Central memory CD8-positive, alpha-beta T cell (primary cell): ENCODE results near the gene VWDE.

Experiments used
- ATAC-seq: fragments of 150-1000 bp; cut with Tn5 transposase; replicated peaks from 2 replicates; pipeline ENCODE4 v1.10.0; 2022; ENCODE audit warnings: mild to moderate bottlenecking, moderate FRiP score, moderate number of reproducible peaks; ENCODE audit not compliant: poor library complexity, severe bottlenecking; ENCODE audit errors: extremely low read depth
- DNase-seq, 2 donors: peaks; one replicate each; pipeline ENCODE4 v3.0.0; 2021; ENCODE audit warnings: low spot score in 2 of 2
- H3K27ac Mint-ChIP-seq: one replicate; pipeline ENCODE4 v1.8.0; 2022; ENCODE audit warnings: low read depth, mild to moderate bottlenecking, moderate library complexity, mixed read lengths
- H3K27me3 Mint-ChIP-seq: one replicate; pipeline ENCODE4 v1.8.0; 2022; ENCODE audit warnings: mixed read lengths
- H3K36me3 Mint-ChIP-seq: one replicate; pipeline ENCODE4 v1.8.0; 2022; ENCODE audit warnings: mild to moderate bottlenecking, moderate library complexity, mixed read lengths; ENCODE audit not compliant: insufficient read depth
- H3K4me1 Mint-ChIP-seq: one replicate; pipeline ENCODE4 v1.8.0; 2022; ENCODE audit warnings: mixed read lengths
- H3K4me3 Mint-ChIP-seq: one replicate; pipeline ENCODE4 v1.8.0; 2022; ENCODE audit warnings: mild to moderate bottlenecking, moderate library complexity, mixed read lengths
- H3K9me3 Mint-ChIP-seq: one replicate; pipeline ENCODE4 v1.8.0; 2022; ENCODE audit warnings: mixed read lengths

Gene VWDE

GRCh38 chr7:12291870-12292269 is 111.8 kb downstream of the VWDE start:
- Mint-ChIP-seq H3K36me3 (no peaks in the 10 kb centered on the region), H3K27me3 (peaks cover 22% of the 10 kb centered on the region), H3K27ac (no peak overlapping the region), H3K4me1 (no peaks in the 10 kb centered on the region), H3K9me3 (no peaks in the 10 kb centered on the region), H3K4me3 (no peak overlapping the region)
- DNase-seq (no peak), ATAC-seq (no peak)

GRCh38 chr7:12290761-12291160 is 112.9 kb downstream of the VWDE start:
- H3K9me3 Mint-ChIP-seq, result no peaks in the 10 kb centered on the region
- H3K27ac Mint-ChIP-seq, result no peak overlapping the region
- no peak overlapping the region for H3K4me3 Mint-ChIP-seq
- ATAC-seq (no peak), DNase-seq (no peak)
- no peaks in the 10 kb centered on the region for H3K4me1 Mint-ChIP-seq
- H3K36me3 Mint-ChIP-seq, result no peaks in the 10 kb centered on the region
- H3K27me3 Mint-ChIP-seq, result peaks cover 18% of the 10 kb centered on the region

- ATAC-seq (no peak), DNase-seq (no peak)
- H3K4me1 Mint-ChIP-seq, result no peaks in the 10 kb centered on the region
- no peaks in the 10 kb centered on the region for H3K9me3 Mint-ChIP-seq
- H3K36me3 Mint-ChIP-seq, result no peaks in the 10 kb centered on the region
- H3K27ac Mint-ChIP-seq, result no peak overlapping the region
- no peak overlapping the region for H3K4me3 Mint-ChIP-seq
- peaks cover 11% of the 10 kb centered on the region for H3K27me3 Mint-ChIP-seq
These were observed 113.7 kb downstream of the VWDE start for GRCh38 chr7:12289996-12290395.

- no peaks in the 10 kb centered on the region for H3K4me1 Mint-ChIP-seq
- ATAC-seq, result no peak
- H3K27ac Mint-ChIP-seq, result no peak overlapping the region
- H3K36me3 Mint-ChIP-seq, result no peaks in the 10 kb centered on the region
- no peak for DNase-seq
- no peaks in the 10 kb centered on the region for H3K9me3 Mint-ChIP-seq
- peaks cover 18% of the 10 kb centered on the region for H3K27me3 Mint-ChIP-seq
- no peak overlapping the region for H3K4me3 Mint-ChIP-seq
These were observed 115.8 kb downstream of the VWDE start for GRCh38 chr7:12287901-12288300.

GRCh38 chr7:12281038-12281437 is 122.6 kb downstream of the VWDE start:
- no peaks in the 10 kb centered on the region for H3K4me1 Mint-ChIP-seq
- peaks cover 57% of the 10 kb centered on the region for H3K27me3 Mint-ChIP-seq
- H3K9me3 Mint-ChIP-seq, result no peaks in the 10 kb centered on the region
- ATAC-seq (no peak), DNase-seq (no peak)
- no peak overlapping the region for H3K27ac Mint-ChIP-seq
- no peaks in the 10 kb centered on the region for H3K36me3 Mint-ChIP-seq
- H3K4me3 Mint-ChIP-seq, result no peak overlapping the region
